CD4-positive, alpha-beta T cell treated with Interleukin-12 subunit alpha and Interleukin-12 subunit beta, for 1 hour (primary cell): Measurements from ENCODE around the gene LNX1.

Experiments
- DNase-seq: peaks from one replicate; pipeline ENCODE4 v3.0.0-alpha.2; 2020

The LNX1 gene

GRCh38 chr4:53532521-53532920 is 58.8 kb downstream of the LNX1 start:
- no peak for DNase-seq

- no peak for DNase-seq
These were observed 59.6 kb downstream of the LNX1 start for GRCh38 chr4:53531585-53532224.

GRCh38 chr4:53529025-53529424 is 62.3 kb downstream of the LNX1 start:
- DNase-seq, result no peak

- DNase-seq, result no peak
These were observed 63.4 kb downstream of the LNX1 start for GRCh38 chr4:53527930-53528329.

GRCh38 chr4:53527326-53527725 is 64.0 kb downstream of the LNX1 start:
- DNase-seq, result no peak

GRCh38 chr4:53522334-53522733 is 69.0 kb downstream of the LNX1 start:
- DNase-seq, result no peak

GRCh38 chr4:53520116-53520515 is 71.2 kb downstream of the LNX1 start:
- DNase-seq, result no peak

GRCh38 chr4:53518807-53519206 is 72.5 kb downstream of the LNX1 start:
- DNase-seq, result no peak

GRCh38 chr4:53515076-53515475 is 76.2 kb downstream of the LNX1 start:
- DNase-seq, result no peak

- no peak for DNase-seq
These were observed 76.8 kb downstream of the LNX1 start for GRCh38 chr4:53514509-53514908.

GRCh38 chr4:53512608-53513007 is 78.7 kb downstream of the LNX1 start:
- DNase-seq, result no peak

GRCh38 chr4:53511014-53511413 is 80.3 kb downstream of the LNX1 start:
- no peak for DNase-seq

- DNase-seq, result no peak
These were observed 81.0 kb downstream of the LNX1 start for GRCh38 chr4:53510321-53510720.

GRCh38 chr4:53508446-53508845 is 82.8 kb downstream of the LNX1 start:
- no peak for DNase-seq

- no peak for DNase-seq
These were observed 83.5 kb downstream of the LNX1 start for GRCh38 chr4:53507671-53508286.

GRCh38 chr4:53507058-53507457 is 84.2 kb downstream of the LNX1 start:
- DNase-seq, result no peak

- no peak for DNase-seq
These were observed 85.3 kb downstream of the LNX1 start for GRCh38 chr4:53505947-53506346.

GRCh38 chr4:53502094-53502493 is 89.2 kb downstream of the LNX1 start:
- DNase-seq, result no peak

GRCh38 chr4:53501561-53501960 is 89.7 kb downstream of the LNX1 start:
- no peak for DNase-seq

GRCh38 chr4:53500546-53500945 is 90.7 kb downstream of the LNX1 start:
- DNase-seq, result no peak

- no peak for DNase-seq
These were observed 91.5 kb downstream of the LNX1 start for GRCh38 chr4:53499791-53500190.

- no peak for DNase-seq
These were observed 92.6 kb downstream of the LNX1 start for GRCh38 chr4:53498706-53499105.

- no peak for DNase-seq
These were observed 93.6 kb downstream of the LNX1 start for GRCh38 chr4:53497487-53498244.

- no peak for DNase-seq
These were observed 96.4 kb downstream of the LNX1 start for GRCh38 chr4:53494851-53495250.
